T-helper 2 cell treated with Interferon-gamma antibody and Interleukin-4, amounts not matched to agents 5 μg/mL and 100 μg/mL, for 36 hours (primary cell): Measurements from ENCODE around the gene FSIP1.
"Not testable (repeated sequence)": the region's sequence is repeated elsewhere in the genome, so short reads cannot be mapped to it uniquely, and the experiment has no call there.

ENCODE experiments used
- DNase-seq: peaks from one replicate; pipeline ENCODE4 v3.0.0; 2021; ENCODE audit warnings: low spot score
- H3K27ac Mint-ChIP-seq: one replicate; pipeline ENCODE4 v1.8.0; 2021; ENCODE audit warnings: mild to moderate bottlenecking, mixed read lengths
- H3K27me3 Mint-ChIP-seq: one replicate; pipeline ENCODE4 v1.8.0; 2021; ENCODE audit warnings: low read depth, mixed read lengths
- H3K36me3 Mint-ChIP-seq: one replicate; pipeline ENCODE4 v1.8.0; 2021; ENCODE audit warnings: low read depth, mixed read lengths
- H3K4me1 Mint-ChIP-seq: one replicate; pipeline ENCODE4 v1.8.0; 2021; ENCODE audit warnings: low read depth, mixed read lengths
- H3K4me3 Mint-ChIP-seq: one replicate; pipeline ENCODE4 v1.8.0; 2022; ENCODE audit warnings: mild to moderate bottlenecking, moderate library complexity, mixed read lengths
- H3K9me3 Mint-ChIP-seq: one replicate; pipeline ENCODE4 v1.8.0; 2021; ENCODE audit warnings: mixed read lengths

The FSIP1 gene

DNA sequence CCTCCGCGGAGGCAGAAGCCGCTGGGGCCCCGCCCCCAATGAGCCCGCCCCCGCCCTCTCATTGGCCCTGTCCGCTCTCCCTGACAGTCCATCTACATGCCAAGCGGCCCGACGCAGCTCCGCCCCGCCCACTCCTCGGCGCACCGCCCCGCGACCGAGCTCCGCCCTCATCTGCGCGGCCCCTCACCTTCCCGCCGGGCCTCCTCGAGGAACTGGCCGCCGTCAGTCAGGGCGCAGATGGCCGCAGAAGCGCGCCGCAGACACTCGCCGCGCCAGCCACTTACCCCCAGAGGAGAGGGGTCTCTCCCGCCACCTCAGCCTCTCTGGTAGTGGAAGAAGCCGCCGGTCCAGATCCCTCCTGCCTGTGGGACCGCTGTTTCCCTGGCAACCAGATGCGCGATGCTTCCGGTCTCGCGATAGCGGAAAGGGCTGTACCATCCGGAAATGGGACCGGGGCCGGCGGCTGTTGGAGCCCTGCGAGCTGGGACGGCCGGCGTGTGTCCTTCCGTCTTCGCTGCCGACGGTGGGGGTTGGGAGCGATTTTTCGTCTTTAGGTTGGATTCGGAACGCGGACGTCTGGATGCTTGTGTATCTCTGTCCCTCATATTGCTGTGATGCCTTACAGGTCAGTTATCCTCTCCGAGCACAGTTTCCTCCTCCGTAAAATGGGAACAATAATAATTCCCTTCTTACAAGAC, at the start of gene FSIP1:
FSIP1 (minus strand) TSS at position 401 of the 698 bp plus-strand sequence. CDS start 6,317 bp downstream, outside the sequence.
- H3K36me3 Mint-ChIP-seq: peaks cover 4% of the 10 kb centered on the region
- H3K4me1 Mint-ChIP-seq: peaks cover 35% of the 10 kb centered on the region
- DNase-seq: peak; percentile 96
- H3K27me3 Mint-ChIP-seq: peaks cover 13% of the 10 kb centered on the region
- peak within 1 kb of the TSS; percentile 86 for H3K4me3 Mint-ChIP-seq
- H3K9me3 Mint-ChIP-seq: peaks cover 3% of the 10 kb centered on the region
- H3K27ac Mint-ChIP-seq: peak within 1 kb of the TSS; percentile 78

DNA sequence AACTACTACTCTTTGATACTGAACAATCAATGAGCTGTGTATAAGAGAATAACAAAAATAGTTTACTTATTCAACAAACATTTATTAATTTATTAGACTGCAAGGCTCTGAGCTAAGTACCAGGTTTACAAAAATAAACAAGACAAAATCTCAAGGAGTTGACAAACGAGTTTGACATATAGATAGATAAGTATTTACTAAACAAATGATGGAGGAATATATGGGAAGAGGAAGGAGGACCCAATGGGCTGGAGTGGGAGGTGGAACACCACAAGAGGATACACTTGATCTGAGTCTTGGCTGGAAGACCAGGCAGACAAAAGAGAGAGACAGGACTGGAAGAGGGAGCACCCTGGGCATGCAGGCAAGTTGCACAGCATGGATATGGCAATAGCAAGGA, 47.5 kb upstream of the FSIP1 start:
- no peak for DNase-seq
- Mint-ChIP-seq H3K27me3 (peaks cover 44% of the 10 kb centered on the region), H3K9me3 (no peaks in the 10 kb centered on the region), H3K36me3 (no peaks in the 10 kb centered on the region), H3K4me3 (no peak overlapping the region), H3K27ac (no peak overlapping the region), H3K4me1 (no peaks in the 10 kb centered on the region)

- H3K36me3 Mint-ChIP-seq: no peaks in the 10 kb centered on the region
- DNase-seq: no peak
- H3K9me3 Mint-ChIP-seq: no peaks in the 10 kb centered on the region
- no peaks in the 10 kb centered on the region for H3K4me1 Mint-ChIP-seq
- H3K4me3 Mint-ChIP-seq: no peak overlapping the region
- no peak overlapping the region for H3K27ac Mint-ChIP-seq
- peaks cover 34% of the 10 kb centered on the region for H3K27me3 Mint-ChIP-seq
Observed at GRCh38 chr15:39828374-39828931, 45.8 kb upstream of the FSIP1 start.

DNA sequence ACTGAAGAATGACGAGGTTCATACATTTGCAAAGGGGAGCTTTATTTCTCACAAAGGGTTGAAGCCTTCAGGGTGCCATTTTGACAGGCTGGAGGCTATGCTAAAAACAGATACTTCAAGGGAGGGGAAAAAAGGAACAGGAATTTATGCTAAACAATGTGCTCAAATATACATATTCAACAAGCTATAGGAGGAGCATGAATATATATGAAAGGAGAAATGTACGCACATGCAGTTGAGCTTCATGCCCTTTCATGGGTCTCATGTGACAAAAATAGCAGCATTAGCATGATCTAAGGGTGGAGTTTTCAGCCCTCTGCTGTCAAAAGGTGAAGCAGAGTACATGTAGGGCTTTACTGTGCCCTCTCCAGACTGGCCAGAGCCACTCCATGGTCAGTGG, 44.3 kb upstream of the FSIP1 start:
- H3K36me3 Mint-ChIP-seq: no peaks in the 10 kb centered on the region
- H3K27me3 Mint-ChIP-seq: peaks cover 26% of the 10 kb centered on the region
- H3K9me3 Mint-ChIP-seq: no peaks in the 10 kb centered on the region
- H3K27ac Mint-ChIP-seq: no peak overlapping the region
- no peaks in the 10 kb centered on the region for H3K4me1 Mint-ChIP-seq
- no peak for DNase-seq
- no peak overlapping the region for H3K4me3 Mint-ChIP-seq

DNA sequence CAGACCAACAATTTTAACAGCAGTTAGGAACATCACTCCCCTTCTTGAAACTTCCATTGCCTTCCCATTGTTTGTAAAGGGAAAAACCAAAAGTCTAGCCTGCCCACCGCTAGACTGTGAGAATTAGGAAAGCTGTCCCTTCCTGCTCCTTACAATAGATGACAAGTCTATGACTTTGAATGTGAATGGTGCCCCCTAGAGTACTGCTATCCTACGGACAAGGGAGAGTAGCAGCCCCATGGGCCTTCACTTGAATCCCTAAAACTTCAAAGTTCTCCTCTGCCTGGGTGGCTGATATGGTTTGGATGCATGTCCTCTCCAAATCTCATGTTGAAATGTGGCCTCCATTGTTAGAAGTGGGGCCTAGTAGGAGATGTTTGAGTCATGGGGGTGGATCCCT, 41.0 kb upstream of the FSIP1 start:
- Mint-ChIP-seq H3K9me3 (no peaks in the 10 kb centered on the region), H3K36me3 (no peaks in the 10 kb centered on the region), H3K27me3 (peaks cover 20% of the 10 kb centered on the region), H3K4me1 (no peaks in the 10 kb centered on the region), H3K4me3 (no peak overlapping the region), H3K27ac (no peak overlapping the region)
- DNase-seq: no peak

DNA sequence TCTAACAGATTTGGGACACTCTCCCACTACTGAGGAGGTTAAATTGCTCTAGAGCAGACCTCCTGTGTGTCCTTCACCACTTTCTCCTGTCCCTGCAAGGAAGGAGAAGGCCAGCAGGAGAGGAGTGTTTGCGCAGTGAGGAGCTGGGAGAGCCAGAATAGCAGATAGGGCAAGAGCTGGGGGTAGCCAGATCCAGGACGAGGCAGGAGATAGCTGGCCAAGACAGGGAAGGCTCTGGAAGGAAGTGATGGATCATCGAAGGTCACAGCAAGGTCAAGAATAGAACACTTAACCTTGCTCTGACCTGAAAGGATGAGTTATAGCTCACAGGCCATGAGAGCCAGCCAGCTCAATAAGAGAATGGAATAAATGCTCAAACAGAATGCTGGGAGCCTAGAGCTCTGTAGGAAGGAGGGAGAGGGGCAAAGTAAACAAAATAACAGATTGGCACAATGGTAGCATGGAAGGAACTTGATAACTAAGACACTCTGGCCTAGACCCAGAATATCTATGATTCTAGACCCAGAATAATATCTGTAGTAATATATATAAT, 37.5 kb upstream of the FSIP1 start:
- Mint-ChIP-seq H3K4me1 (no peaks in the 10 kb centered on the region), H3K36me3 (no peaks in the 10 kb centered on the region), H3K9me3 (no peaks in the 10 kb centered on the region), H3K4me3 (no peak overlapping the region), H3K27me3 (peaks cover 13% of the 10 kb centered on the region), H3K27ac (no peak overlapping the region)
- no peak for DNase-seq

DNA sequence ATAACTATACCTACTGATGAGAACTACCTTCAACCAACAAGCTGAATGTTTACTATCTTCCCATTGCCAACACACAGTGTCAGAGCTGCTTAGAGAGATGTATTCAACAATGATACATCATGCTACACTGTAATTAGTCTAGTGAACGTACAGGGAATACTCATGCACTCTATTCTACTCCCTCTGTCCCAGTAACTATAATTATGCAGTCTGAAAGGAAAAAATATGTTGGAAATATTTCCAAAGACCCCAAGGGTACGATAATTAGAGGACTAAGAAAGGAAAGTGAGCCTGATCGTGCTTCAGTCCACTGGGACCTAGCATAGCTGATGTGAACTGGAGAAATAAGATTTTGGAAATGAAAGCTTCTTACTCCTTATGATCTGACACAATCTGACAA, 36.9 kb upstream of the FSIP1 start:
- H3K4me3 Mint-ChIP-seq: no peak overlapping the region
- no peaks in the 10 kb centered on the region for H3K36me3 Mint-ChIP-seq
- no peak overlapping the region for H3K27ac Mint-ChIP-seq
- H3K9me3 Mint-ChIP-seq: no peaks in the 10 kb centered on the region
- DNase-seq: no peak
- peaks cover 13% of the 10 kb centered on the region for H3K27me3 Mint-ChIP-seq
- no peaks in the 10 kb centered on the region for H3K4me1 Mint-ChIP-seq

- H3K27me3 Mint-ChIP-seq: peaks cover 13% of the 10 kb centered on the region
- no peak overlapping the region for H3K27ac Mint-ChIP-seq
Observed at GRCh38 chr15:39817892-39818291, 35.3 kb upstream of the FSIP1 start.

DNA sequence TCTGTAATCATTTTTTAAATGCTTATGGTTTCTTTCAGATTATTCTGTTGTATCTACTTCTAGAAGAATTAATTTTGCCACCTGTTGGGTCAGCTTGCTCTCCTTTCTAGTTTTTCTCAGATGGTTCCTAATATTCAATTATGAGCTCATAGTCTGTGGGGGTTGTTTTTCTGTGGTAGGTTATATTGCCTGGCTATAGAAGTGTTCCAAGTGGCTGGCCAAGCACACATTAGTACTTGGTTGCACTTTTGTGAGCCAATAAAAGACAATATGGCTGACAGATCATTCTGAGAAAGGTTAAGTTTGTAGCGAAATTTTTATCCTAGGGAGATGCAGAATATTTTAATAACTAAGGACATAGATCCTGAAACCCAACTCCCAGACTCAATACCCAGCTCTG, 31.8 kb upstream of the FSIP1 start:
- Mint-ChIP-seq H3K27me3 (peaks cover 17% of the 10 kb centered on the region), H3K4me3 (no peak overlapping the region), H3K27ac (no peak overlapping the region), H3K4me1 (no peaks in the 10 kb centered on the region), H3K36me3 (no peaks in the 10 kb centered on the region), H3K9me3 (no peaks in the 10 kb centered on the region)
- no peak for DNase-seq

More at GRCh38 chr15:39817892-39818291, 35.3 kb upstream of the FSIP1 start:
- Mint-ChIP-seq H3K4me1 (no peaks in the 10 kb centered on the region), H3K9me3 (no peaks in the 10 kb centered on the region), H3K4me3 (no peak overlapping the region), H3K36me3 (no peaks in the 10 kb centered on the region)
- no peak for DNase-seq

- not testable (repeated sequence) for H3K9me3 Mint-ChIP-seq, H3K36me3 Mint-ChIP-seq, H3K4me1 Mint-ChIP-seq, H3K4me3 Mint-ChIP-seq, DNase-seq, H3K27ac Mint-ChIP-seq
- peaks cover 25% of the 10 kb centered on the region for H3K27me3 Mint-ChIP-seq
Observed at GRCh38 chr15:39812651-39813050, 30.0 kb upstream of the FSIP1 start.

DNA sequence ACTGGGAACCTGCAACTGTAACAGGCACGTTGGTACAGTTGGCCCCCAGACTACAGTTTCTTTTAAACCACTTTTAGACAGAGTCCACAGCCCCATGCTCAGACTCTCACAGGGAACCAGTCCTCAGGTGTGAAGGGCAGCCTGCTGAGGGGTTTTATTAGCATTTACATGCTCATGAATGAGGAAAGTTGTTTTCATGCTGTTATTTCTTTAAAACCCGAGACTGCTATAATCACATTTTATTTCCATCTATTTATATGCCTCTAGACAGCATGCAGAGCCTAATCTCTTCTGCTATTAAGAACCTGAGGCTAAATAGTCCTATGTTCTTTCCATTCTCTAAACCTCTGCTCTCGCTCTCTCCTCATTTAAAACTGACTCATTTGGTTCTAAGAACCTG, 26.3 kb upstream of the FSIP1 start:
- Mint-ChIP-seq H3K36me3 (no peaks in the 10 kb centered on the region), H3K27me3 (peaks cover 33% of the 10 kb centered on the region), H3K27ac (no peak overlapping the region), H3K4me3 (no peak overlapping the region), H3K4me1 (no peaks in the 10 kb centered on the region), H3K9me3 (no peaks in the 10 kb centered on the region)
- DNase-seq: no peak

- no peaks in the 10 kb centered on the region for H3K36me3 Mint-ChIP-seq
- no peaks in the 10 kb centered on the region for H3K9me3 Mint-ChIP-seq
- H3K4me1 Mint-ChIP-seq: no peaks in the 10 kb centered on the region
Observed at GRCh38 chr15:39807791-39808190, 25.1 kb upstream of the FSIP1 start.

DNA sequence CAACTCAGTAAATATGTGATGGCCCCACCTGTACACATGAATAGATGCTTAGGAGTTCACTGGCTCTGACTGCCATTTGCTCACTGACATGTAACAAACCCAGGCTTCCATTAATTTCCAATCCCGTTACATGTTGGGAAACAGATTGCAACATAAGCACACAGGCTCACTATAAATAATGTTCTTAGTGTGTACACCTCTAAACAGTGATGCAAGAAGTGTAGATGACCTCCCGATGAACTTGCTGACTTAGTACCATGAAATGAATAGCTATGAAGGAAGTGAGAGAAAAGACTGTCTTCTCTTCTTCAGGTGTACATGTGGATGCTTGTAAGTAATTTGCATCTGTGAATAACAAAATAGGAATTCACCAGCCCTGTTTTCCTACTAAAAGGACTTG, 21.4 kb upstream of the FSIP1 start:
- H3K27ac Mint-ChIP-seq: no peak overlapping the region
- no peaks in the 10 kb centered on the region for H3K36me3 Mint-ChIP-seq
- no peaks in the 10 kb centered on the region for H3K9me3 Mint-ChIP-seq
- DNase-seq: no peak
- H3K27me3 Mint-ChIP-seq: peaks cover 32% of the 10 kb centered on the region
- no peak overlapping the region for H3K4me3 Mint-ChIP-seq
- no peaks in the 10 kb centered on the region for H3K4me1 Mint-ChIP-seq

More at GRCh38 chr15:39807791-39808190, 25.1 kb upstream of the FSIP1 start:
- Mint-ChIP-seq H3K4me3 (no peak overlapping the region), H3K27ac (no peak overlapping the region), H3K27me3 (peaks cover 37% of the 10 kb centered on the region)
- no peak for DNase-seq

DNA sequence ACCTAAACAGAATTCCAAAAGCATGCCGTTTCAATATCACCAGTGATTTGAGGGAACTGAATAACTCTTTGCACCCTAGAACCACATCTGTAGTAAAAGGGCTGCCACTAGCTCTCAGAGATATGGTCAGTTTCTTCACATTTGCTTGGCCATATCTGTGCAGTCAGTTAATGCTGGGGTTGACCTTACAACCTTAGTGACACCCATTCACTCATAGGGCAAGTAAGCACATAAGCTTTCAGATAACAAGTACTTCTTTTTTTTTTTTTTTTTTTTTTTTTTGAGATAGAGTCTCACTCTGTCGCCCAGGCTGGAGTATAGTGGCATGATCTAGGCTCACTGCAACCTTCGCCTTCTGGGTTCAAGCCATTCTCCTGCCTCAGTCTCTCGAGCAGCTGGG, 20.4 kb upstream of the FSIP1 start:
- Mint-ChIP-seq H3K27ac (no peak overlapping the region), H3K9me3 (no peaks in the 10 kb centered on the region), H3K4me3 (no peak overlapping the region), H3K4me1 (no peaks in the 10 kb centered on the region), H3K27me3 (peaks cover 28% of the 10 kb centered on the region), H3K36me3 (no peaks in the 10 kb centered on the region)
- DNase-seq: no peak
